DMS153 treated with DMSO at 0.1 percent for 48 hours (cell line): Measurements from ENCODE around the gene PRKCE.

ENCODE experiments used
- DNase-seq: peaks from one replicate; lab custom pipeline; 2025; ENCODE audit not compliant: unreplicated experiment; lab: John Stamatoyannopoulos, UW

PRKCE gene

DNA sequence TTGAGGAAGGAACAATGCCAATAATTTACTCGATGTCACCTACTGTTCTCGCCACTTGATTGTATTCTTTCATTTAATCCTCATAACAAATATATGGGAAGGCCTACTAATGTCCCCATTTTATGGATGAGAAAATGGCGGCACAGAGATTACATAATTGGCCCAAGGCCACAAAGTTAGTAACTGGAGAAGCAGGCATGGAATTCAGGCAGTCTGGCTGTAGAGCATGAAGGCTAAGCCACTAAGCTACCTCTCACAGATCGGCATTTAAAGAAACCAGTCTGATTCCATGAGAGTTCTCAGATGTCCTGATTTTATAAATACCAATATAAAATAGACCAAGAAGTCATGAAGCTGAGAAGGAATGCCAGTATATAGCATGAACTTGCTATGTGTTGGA lies 523.9 kb downstream of the PRKCE start:
- DNase-seq: no peak

DNA sequence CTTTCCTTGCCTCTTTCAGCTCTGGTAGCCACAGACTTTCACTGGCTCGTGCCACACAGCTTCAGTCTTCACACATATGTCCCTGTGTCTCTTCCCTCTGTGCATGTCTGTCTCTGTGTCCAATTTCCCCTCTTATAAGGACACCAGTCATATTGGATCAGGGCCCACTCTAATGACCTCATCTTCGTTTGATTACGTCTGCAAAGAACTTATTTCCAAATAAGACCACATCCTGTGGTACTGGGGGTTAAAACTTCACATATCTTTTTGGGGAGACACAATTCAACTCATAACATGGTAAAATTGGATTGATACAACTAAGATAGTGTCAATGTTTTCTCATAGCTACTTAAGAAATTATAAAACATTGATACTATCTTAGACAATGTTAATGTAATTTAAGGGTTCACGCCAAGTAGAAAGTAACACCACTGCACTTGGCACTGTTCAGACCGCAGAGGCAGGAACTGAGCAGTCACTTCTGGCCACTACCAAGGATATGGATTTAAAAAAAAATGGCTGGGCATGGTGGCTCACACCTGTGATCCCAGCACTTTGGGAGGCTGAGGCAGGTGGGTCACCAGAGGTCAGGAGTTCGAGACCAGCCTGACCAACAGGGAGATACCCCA lies 526.1 kb downstream of the PRKCE start:
- DNase-seq: no peak

DNA sequence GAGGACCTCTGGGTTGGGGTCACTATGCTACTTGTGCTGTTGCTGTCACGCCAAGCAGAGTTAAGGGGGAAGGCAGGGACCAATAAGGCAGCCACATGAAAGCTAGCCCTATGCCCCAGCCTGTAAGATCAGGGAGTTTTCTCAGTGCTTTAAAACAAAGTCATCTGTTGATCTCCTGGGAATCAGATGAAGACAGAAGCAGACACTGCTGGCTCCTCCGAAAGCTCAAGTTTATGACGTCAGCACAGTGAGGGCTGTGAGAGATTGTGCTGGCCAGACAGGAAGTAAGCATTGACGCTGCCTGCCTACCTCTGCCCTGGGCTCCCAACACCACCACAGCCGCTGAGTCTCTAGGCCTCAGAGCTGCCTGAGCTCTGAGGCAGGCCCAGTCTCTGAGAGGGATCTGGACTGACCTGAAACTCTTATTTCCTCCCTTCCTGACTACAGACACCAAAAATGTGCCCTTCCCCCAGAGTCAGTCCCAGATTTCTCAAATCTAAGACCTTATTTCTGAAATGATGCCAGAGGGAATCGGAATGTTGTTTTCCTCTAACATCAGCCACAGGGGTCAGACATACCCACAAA lies 527.7 kb downstream of the PRKCE start:
- no peak for DNase-seq

DNA sequence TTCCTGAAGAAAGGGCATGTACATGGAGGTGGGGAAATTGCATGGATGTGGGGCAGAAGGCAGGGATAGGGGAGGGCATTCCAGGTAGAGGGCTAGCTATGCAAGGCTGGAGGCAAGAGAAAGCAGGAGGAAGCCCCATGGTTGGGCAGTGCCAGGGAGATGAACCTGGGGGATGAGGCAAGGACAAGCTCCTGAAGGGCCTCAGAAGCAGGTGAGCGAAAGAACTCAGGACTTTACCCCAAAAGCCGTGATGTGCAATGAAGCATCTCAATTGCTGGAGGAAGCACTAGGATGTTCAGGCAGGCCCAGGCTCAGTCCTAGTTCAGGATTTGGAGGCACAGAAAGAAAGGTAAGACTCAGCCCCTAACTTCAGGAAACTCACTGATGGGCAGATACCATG lies 528.7 kb downstream of the PRKCE start:
- DNase-seq: no peak

DNA sequence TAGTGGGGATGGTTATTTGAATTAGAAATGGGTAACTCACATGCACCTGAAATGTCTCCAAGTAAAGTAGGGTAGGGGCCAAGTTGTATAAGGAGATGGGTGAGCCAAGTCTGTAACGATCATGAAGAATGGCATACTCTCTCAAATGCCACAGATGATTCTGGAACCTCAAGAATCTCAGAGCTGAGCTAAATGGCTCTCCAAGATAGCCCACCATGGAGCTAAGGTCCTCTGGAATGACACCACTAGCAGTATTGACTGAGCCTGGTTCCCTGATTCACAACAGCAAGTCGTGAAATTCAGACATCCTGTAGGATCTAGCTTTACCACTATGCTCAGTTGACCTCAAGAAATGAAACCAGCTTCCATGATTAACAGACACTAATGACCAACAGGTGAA lies 529.8 kb downstream of the PRKCE start:
- no peak for DNase-seq

DNA sequence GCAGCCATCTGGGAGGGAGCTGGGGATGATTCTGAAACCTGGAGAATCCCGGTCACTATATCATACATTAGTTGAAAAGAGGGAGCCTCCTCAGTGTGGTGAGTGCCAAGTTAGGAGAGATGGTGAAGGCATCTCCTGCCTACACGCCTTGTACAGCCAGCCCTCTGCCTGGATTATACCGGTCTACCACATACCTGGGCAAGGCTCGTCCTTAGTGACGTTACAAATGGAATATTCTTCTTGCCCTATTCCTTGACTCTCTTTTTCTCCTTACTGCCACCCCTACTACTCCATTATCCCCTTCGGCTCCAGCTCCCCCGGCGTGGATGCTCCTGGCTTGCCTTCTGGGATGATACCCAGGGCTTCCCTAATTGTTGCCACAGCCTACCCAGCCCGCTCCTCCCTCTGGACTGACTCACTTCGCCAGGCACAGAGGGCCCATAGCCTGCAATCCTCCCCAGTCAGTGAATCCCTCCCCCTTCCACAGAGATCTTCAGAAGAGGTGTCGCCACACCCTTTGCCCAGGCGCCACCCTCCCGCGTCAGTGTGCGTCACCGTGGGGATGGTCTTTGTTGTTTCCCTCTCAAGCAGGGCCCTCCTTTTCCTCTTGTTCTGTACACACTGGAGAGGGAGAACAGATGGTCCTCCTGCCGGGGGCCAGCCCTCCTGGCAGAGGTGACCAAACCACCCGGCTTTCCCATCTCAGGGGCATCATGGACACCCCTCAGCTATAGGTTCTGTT lies 530.5 kb downstream of the PRKCE start:
- no peak for DNase-seq

DNA sequence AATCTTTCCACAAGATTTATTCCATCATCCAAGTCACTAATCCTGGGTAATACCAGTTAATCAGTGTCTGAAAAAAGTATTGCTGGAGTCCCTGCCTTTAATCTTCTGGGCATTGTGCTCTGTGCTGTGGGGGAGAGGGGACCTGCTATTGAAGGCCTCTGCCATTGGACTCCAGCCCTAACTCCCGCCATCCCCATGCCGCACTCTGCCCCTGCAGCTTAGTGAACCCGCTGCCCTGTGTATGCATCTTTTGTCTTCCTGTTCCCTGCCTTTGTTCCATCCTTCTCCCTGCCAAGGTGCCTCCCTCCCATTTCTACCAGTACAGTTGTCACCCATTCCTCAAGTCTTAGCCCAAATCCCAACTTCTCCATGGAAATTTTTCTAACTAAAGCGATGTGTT lies 532.0 kb downstream of the PRKCE start:
- no peak for DNase-seq

DNA sequence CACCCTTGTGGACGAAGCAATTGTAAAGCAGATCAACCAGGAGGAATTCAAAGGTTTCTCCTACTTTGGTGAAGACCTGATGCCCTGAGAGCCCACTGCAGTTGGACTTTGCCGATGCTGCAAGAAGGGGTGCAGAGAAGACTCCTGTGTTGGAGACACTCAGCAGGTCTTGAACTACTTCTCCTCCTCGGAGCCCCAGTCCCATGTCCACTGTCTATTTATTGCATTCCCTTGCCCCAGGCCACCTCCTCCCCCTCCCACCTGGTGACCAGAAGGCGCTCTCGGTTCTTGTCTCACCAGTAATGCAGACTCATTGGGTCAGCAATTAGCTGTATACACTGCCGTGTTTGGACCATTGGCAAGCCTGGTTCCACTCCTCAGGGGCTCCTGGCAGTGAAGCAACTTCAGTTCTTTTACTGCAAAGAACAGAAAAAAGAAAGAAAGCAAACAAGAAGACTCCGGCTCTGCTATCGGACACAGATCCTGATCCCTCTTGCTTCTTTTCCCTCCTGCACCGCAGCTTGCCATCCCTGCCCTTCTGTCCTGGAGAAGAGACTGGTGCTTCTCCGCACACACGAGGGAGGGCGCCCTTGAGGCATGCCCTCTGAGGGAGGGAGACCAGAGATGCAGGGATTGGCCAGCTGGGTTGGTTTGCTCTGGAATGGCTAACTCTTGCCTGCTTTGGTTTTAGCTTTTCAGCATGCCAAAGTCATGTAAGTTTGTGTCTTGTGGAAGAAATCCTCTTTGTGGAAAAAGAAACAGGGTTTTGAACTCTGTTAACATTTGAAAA lies 533.5 kb downstream of the PRKCE start:
- no peak for DNase-seq

DNA sequence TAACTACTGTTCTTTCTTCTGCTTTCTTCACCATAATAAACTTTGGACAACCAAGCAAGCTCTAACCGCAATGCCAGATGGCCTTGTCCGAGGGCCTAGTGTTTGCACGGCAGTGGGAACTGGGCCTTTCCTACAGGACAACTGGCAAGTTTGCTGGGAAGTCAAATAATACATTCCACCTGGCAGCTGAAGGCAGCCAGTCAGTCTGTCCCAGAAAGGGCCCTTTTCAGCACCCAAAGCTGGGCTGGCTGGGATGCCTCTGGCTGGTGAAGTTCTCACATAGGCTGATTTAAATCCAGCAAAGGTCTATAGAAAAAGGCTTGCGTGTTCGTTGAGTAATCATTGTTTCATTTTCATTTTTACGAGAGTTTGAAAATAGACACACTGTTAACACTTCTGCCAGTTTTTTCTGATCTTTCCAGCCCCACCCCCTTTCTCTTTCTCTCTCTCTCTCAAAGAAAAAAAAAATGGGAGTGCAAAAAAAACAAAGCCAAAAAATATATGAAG lies 535.7 kb downstream of the PRKCE start:
- no peak for DNase-seq

DNA sequence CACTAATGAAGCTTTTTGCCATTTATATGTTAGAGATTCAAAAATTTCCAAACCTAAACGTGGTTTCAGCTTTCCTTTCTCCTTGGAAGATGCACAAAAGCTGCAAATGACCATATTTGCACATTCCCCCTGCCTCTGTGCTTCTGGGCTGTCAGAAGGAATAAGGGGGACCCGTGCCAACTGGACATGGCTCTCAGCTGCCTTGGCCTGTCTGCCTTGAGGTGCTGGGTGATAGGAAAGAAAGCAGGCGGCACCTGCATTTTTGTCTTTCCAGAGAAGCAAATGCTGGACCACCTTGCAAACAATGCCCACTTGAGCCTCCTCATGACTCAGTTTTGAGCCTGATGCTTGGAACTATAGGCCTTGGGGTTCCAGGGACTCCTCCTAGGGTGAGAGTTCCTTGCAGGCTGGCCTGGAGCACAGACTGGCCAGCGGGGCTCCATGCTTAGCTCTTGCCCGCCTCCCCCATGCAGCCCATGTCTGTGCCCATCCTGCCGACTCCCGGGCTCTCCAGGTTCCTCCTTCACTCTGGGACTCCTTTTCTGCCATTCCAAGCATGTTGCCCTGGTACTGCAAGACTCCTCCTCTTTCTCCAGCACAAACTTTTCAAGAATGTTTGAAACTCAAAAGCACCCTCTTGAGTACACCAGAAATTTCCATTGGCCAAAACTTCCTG lies 536.7 kb downstream of the PRKCE start:
- DNase-seq: no peak

DNA sequence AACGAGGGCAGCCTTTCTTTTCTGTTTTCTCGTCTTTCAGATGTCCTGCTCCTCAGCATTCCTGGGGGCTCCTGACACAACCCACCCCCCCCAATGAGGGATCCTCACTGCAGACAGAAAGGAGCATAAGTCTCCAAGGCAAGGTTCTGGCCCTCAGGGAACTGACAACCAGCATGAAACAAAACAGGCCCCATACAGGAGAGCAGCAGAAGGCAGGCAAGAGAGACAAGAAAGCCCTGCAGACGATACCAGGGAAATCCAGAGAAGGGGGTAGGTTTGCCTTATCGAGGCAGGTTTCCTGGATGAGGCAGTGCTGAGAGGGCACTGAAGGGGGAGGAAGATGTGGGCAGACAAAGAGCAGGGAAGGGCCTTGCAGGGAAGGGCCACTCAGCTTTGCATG lies 541.9 kb downstream of the PRKCE start:
- DNase-seq: no peak

DNA sequence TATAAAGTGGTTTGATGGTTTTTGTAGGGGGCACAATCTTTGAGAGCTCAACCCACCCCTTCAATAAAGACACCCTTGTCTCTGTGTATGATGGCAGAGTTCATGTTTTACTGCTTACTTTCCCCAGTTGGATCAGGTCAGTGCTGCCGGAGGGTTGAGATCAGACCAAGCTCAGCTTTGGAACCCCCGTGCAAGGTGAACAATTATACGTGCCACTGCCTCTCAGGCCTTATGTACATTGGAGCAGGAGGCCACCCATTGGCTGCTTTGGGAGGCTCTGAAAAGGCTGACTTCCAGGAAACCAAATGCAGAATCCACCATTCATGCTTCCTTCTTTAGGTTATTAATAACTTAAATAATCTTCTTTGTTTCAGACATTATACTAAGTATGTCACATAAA lies 542.4 kb downstream of the PRKCE start:
- no peak for DNase-seq

DNA sequence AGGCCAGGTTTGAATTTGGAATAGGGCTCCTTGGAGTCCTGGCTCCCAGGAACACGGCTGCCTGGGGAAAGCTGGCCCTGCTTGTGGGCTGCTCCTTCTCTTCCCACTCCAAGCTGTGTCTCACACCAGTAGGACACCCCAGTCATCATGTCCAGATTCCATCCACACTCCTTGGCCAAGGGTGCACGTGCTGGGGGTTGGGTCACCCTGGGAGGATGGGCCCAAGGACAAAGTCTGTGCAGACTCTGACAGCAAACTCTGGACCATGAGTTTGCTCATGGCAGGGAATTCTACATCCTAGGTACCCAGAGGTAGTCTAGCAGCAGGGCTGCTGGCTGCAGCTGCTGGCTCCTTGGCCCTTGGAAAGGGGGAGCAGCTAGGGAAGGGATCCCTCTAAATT lies 543.4 kb downstream of the PRKCE start:
- DNase-seq: no peak

DNA sequence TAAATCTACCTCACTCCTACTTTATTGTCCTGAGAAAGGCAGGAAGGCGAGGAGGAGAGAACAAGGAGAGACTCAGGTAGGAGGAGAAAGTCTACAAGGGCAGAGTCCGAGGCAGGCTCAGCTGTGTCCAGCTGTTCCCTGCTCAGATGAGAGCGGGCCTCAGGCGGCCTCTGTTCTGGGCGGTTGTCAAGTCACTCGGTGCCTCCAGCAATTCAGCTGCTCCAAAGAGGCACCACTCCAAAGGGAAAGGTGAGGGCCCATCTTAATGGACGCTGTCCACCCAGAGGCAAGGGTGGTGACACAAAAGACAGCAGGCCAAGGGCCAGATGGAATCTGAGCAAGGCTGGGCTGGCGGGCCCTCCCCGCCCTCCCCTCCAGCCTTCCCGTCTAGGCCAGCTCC lies 544.3 kb downstream of the PRKCE start:
- DNase-seq: no peak

DNA sequence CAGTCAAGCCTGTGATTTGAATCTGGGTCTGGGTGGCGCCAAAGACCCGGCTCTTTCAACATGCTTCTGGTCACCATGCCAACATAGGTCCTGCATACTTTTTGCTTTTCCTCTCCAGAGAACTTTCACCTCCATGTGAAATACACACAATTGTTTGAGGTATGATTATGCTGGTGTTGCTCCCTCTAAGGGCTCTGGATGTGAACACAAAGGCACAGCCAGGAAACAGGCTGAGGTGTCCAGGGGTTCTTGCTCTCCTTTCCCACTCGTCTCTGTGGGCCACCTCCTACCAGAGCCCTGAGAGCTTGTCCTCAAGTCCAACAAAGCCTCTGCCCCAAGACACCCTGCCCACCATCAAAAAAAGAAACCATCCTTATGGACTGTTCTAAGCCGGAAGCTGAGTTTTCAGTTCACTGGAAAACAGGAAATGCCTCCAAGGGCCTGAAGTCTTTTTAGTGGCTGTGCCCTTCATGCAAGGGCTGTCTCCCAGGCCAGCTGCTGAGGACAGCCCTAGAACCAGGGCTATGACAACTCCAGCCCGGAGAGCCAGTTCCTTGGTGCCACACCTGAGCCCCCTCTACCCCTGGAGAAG lies 545.5 kb downstream of the PRKCE start:
- no peak for DNase-seq

DNA sequence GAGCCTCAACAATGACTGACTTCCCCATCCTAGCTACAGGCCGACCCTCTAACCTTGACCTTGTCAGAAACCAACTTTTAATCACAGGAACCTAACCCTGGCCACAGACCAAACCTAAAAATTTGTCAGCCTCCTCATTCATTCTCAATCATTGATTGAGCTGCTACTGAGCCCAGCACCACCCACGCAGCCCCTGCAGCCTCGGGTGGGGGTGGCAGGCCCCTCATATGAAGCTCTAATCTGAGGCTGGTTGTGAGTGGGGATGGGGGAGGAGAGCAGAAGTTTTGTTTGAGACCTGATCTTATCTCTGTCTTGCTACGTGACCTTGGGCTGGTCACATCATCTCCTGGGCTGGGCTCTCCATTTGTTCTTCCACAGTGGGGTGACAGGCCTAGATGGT lies 546.2 kb downstream of the PRKCE start:
- no peak for DNase-seq

DNA sequence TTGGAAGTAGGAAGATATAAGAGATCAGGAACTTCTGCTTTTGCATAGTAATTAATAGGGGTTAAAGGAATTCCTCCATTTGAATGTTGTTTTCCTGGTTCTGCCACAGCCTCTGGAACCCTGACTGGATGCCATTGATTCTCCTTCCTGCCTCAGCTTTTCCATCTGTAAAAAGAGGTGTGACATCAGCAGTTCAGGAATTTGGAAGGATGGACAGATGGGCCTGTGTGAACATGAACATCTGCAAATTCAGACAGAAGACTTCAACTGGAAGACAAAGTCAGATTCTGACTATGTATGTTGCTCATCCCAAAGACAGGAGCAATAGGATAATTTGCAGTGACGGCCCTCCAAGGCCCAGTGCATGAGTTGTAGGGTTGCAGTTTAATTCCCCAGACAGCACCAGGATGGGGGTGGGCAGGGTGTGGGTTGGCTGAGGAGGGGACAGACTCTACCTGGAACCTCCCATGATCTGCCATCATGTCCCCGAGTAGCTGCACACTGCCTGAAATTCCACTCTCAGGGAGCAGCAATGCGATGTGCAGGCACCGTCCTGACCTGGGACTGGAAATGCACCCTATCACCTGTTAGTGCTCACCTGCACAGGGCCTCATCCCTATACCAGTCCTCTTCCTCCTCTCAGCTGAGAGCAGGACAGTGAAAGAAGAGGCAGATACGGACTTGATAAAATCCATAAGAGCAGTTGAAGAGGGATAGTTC lies 546.8 kb downstream of the PRKCE start:
- DNase-seq: no peak

DNA sequence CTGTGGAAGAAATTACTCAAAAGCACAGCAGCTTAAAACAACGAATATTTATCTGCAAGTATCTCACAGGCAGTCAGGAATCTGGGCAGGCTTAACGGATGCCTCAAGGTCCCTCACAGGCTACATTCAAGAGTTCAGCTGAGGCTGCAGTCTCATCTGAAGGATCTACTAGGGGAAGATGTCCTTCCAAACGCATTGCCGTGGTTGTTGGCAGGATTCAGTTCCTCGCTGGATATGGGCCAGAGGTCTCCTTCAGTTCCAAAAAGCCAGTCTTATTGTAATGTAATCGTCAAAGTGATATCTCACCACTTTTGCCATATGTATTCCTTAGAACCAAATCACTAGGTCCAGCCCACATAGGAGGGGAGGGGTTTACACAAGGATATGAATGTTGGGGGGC lies 547.5 kb downstream of the PRKCE start:
- no peak for DNase-seq

DNA sequence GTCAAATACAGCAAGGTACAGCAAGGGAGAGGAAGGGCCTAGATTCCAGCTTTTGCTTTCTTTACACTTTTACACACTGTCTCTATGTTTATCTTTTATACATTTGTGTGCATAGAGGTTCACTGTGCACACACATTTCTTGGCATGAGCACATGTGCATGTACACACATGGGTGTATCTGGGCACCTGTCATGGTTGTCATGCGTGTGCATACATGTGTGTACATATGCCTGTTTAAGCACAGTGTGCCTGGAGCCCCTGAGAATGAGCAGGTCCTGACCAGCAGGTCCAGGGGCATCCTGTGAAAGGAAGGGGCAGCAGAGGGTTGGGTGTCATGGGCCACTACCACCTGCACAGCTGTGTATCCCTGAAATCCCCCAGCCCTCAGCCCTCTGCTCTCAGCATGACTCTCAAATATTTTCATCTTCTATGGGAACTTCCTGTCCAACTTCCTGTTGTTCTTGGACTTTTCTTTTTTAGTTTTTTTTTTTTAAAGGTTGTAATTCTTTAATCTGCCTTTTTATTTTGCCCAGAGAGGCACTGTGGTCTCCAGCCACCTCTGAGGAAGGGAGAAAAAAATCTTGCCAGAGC lies 548.7 kb downstream of the PRKCE start:
- DNase-seq: no peak
